K562 (cell line): Measurements from ENCODE around the gene TMEM208. TPM values are rescaled to one million over a fixed set of nuclear protein-coding genes. Genes with fewer than 3 reads are reported as not detected.

Source experiments
- ATAC-seq: fragments of 200-7000 bp; cut with Tn5 transposase; 3 replicates; pipeline ENCODE4 v1.9.1; 2020; ENCODE audit warnings: moderate library complexity
- BruUV-seq: library from RNA; stranded (reverse); fragments of 400-500 nt; replicated peaks from 2 replicates; lab custom pipeline; 2021; lab: Mats Ljungman, UMichigan
- CTCF ChIA-PET: fragments of 300-600 bp; formaldehyde crosslinking; extraction: SDS; loops from one replicate; lab custom pipeline; 2021; ENCODE audit warnings: low intra/inter-chr PET ratio; lab: Yijun Ruan, JAX
- POLR2A ChIA-PET: fragments of 300-600, 350-650 bp; sonication (Branson Sonifier 250); formaldehyde crosslinking; extraction: SDS; loops from one replicate; lab custom pipeline; 2021; ENCODE audit warnings: antibody characterized with exemption, inconsistent platforms; lab: Yijun Ruan, JAX
- DNase-seq, 4 experiments: peaks; one replicate each; pipeline versions ENCODE4 v3.0.0 to v3.0.0-alpha.2; 2011 to 2018; ENCODE audit warnings: low spot score in 3 of 4, mixed read lengths in 3 of 4; ENCODE audit errors: extremely low read depth in 1 of 4
- FAIRE-seq: peaks from 2 replicates; lab custom pipeline; 2011; peaks lifted over from hg19 to GRCh38; lab: Jason Lieb, UNC
- H2AFZ ChIP-seq: 2 replicates; pipeline ENCODE4 v1.6.0; 2011; ENCODE audit warnings: low read depth, low read length, control low read depth, inconsistent platforms
- H3K27ac ChIP-seq: fragments of 200-600 bp; 3 replicates; pipeline ENCODE4 v1.8.0; 2011; ENCODE audit warnings: low read depth, mild to moderate bottlenecking, control low read depth, inconsistent platforms, low read length, moderate library complexity, mixed read lengths; ENCODE audit errors: extremely low read depth
- H3K27me3 ChIP-seq, 2 experiments: fragments of 300-600 bp in 1 of 2; 2 replicates in 1 of 2; 3 replicates in 1 of 2; pipeline versions ENCODE4 v1.6.0 to v1.8.0; 2011; ENCODE audit warnings: inconsistent platforms in 2 of 2, low read length in 2 of 2, mild to moderate bottlenecking in 1 of 2, mixed read lengths in 1 of 2, moderate library complexity in 1 of 2; ENCODE audit not compliant: control insufficient read depth in 2 of 2, insufficient read depth in 2 of 2
- H3K36me3 ChIP-seq: fragments of 300-600 bp; 3 replicates; pipeline ENCODE4 v1.8.0; 2011; ENCODE audit warnings: mild to moderate bottlenecking, low read length, inconsistent platforms; ENCODE audit not compliant: control insufficient read depth, insufficient read depth
- H3K4me1 ChIP-seq, 2 experiments: fragments of 200-600 bp in 1 of 2; replicated peaks in 1 of 2; 2 replicates in 1 of 2; 3 replicates in 1 of 2; pipeline versions ENCODE4 v1.5.1 to v1.8.0; 2011; ENCODE audit warnings: inconsistent platforms in 2 of 2, low read length in 2 of 2, mild to moderate bottlenecking in 1 of 2, mixed read lengths in 1 of 2, moderate library complexity in 1 of 2; ENCODE audit not compliant: control insufficient read depth in 2 of 2, insufficient read depth in 2 of 2
- H3K4me2 ChIP-seq: 2 replicates; pipeline ENCODE4 v1.6.1; 2011; ENCODE audit warnings: low read length, control low read depth, inconsistent platforms, mixed read lengths; ENCODE audit not compliant: insufficient read depth
- H3K4me3 ChIP-seq: fragments of 200-600 bp; sonication (generic), shearing (Covaris generic); 2 replicates; pipeline ENCODE4 v1.5.1; 2016; ENCODE audit warnings: control low read depth, inconsistent platforms
- H3K79me2 ChIP-seq: fragments of 200-600 bp; 3 replicates; pipeline ENCODE4 v1.8.0; 2011; ENCODE audit warnings: low read length, inconsistent platforms; ENCODE audit not compliant: control insufficient read depth, insufficient read depth
- H3K9ac ChIP-seq, 2 experiments: 2 replicates each; pipeline versions ENCODE4 v1.6.0 to v1.6.1; 2011; ENCODE audit warnings: low read depth in 2 of 2, low read length in 2 of 2, control low read depth in 1 of 2, inconsistent platforms in 1 of 2, mild to moderate bottlenecking in 1 of 2, mixed read lengths in 1 of 2; ENCODE audit not compliant: insufficient read depth in 1 of 2
- H3K9me1 ChIP-seq: one replicate; pipeline ENCODE4 v1.6.0; 2011; ENCODE audit warnings: inconsistent platforms, mild to moderate bottlenecking, low read length, moderate library complexity; ENCODE audit not compliant: control insufficient read depth, insufficient read depth
- H3K9me3 ChIP-seq: replicated peaks from 2 replicates; pipeline ENCODE4 v1.5.1; 2011; ENCODE audit warnings: low read depth, low read length, inconsistent platforms; ENCODE audit not compliant: control insufficient read depth, insufficient read depth
- H4K20me1 ChIP-seq: replicated peaks from 2 replicates; pipeline ENCODE4 v1.6.1; 2011; ENCODE audit warnings: low read length, inconsistent platforms, mixed read lengths; ENCODE audit not compliant: control insufficient read depth, insufficient read depth
- DIDO1 ChIP-seq: fragments of 450-650 bp; IDR thresholded peaks from 2 replicates; pipeline ENCODE4 v1.6.1; 2016; ENCODE audit warnings: low read depth, missing biosample characterization, missing genetic modification characterization
- HDAC3 ChIP-seq: fragments of 450-650 bp; IDR thresholded peaks from 2 replicates; pipeline ENCODE4 v1.6.1; 2018; ENCODE audit warnings: borderline replicate concordance, mild to moderate bottlenecking, moderate library complexity; ENCODE audit not compliant: partially characterized antibody
- HNRNPLL ChIP-seq: fragments of 200-400 bp; formaldehyde crosslinking; IDR thresholded peaks from 2 replicates; pipeline ENCODE4 v1.6.1; 2017; ENCODE audit warnings: low read length, low read depth, mild to moderate bottlenecking; ENCODE audit not compliant: poor library complexity, severe bottlenecking
- KLF1 ChIP-seq: fragments of 450-650 bp; IDR thresholded peaks from 2 replicates; pipeline ENCODE4 v1.6.1; 2016; ENCODE audit warnings: missing genetic modification characterization, missing compliant biosample characterization
- RFX5 ChIP-seq: IDR thresholded peaks from 2 replicates; pipeline ENCODE4 v1.6.1; 2011; ENCODE audit warnings: low read depth, mild to moderate bottlenecking, improper control_type of control experiment, low read length
- TFE3 ChIP-seq: fragments of 450-650 bp; formaldehyde crosslinking; IDR thresholded peaks from 2 replicates; pipeline ENCODE4 v1.4.0; 2020; ENCODE audit warnings: mild to moderate bottlenecking, mixed read lengths
- ZNF316 ChIP-seq: fragments of 450-650 bp; IDR thresholded peaks from 2 replicates; pipeline ENCODE4 v1.6.1; 2016
- ZNF395 ChIP-seq: fragments of 200-800 bp; sonication (Bioruptor generic); IDR thresholded peaks from 2 replicates; pipeline ENCODE4 v1.6.1; 2017; ENCODE audit warnings: missing genetic modification characterization, missing compliant biosample characterization
- WGBS: fragments of 100-300 bp; shearing (Covaris generic); methylation state at CpG from one replicate; pipeline ENCODE4 v1.1.6; 2016; ENCODE audit warnings: low coverage, mixed read lengths; ENCODE audit not compliant: insufficient coverage; ENCODE audit errors: missing lambda C conversion rate; 5-methylcytosine and 5-hydroxymethylcytosine counted together
- in situ Hi-C: fragments of 300-500 bp; cut with MboI; formaldehyde crosslinking; loops from 4 replicates; pipeline ENCODE4 v1.15.0; 2018; ENCODE audit warnings: inconsistent platforms, mixed read lengths
- intact Hi-C: fragments of 100-400 bp; cut with micrococcal nuclease; formaldehyde crosslinking; loops from 2 replicates; pipeline ENCODE4 v1.14.2; 2022
- polyA plus RNA-seq, 8 experiments: library from polyadenylated mRNA; depleted of rRNA in 4 of 8; stranded (reverse) in 5 of 8; unstranded in 3 of 8; fragments of >200 nt; fragmentation: Nextera tagmentation in 2 of 8; fragmentation: Illumina TruSeq in 1 of 8; extraction: Ambion mirVana in 2 of 8; extraction: Trizol in 1 of 8; gene quantifications; 2 replicates each; pipeline versions ENCODE4 v1.2.1 to v1.2.3, GENCODE V29; 2011 to 2014; ENCODE audit warnings: inconsistent platforms in 1 of 8, missing spikeins in 1 of 8
- total RNA-seq, 7 experiments: library from RNA; depleted of rRNA in 6 of 7; stranded (reverse); fragments of >200 nt in 6 of 7; fragmentation: Illumina TruSeq in 2 of 7; extraction: Trizol in 2 of 7; gene quantifications; 2 replicates each; pipeline versions ENCODE4 v1.2.1 to v1.2.3, GENCODE V29; 2011 to 2021; ENCODE audit warnings: low replicate concordance in 1 of 7

TMEM208 gene
- total and polyA plus RNA-seq, 9 of the 15 experiments (the other 6 are each of a cell fraction or from before 2014, with no cell fraction given) = 31.8 to 239 (median 54.3) TPM

- Histone ChIP-seq H2AFZ (peak within 1 kb of the TSS; percentile 25), H3K27me3 (no peaks in the 10 kb centered on the region), H3K9me1 (no peaks in the 10 kb centered on the region), H3K36me3 (peaks cover 23% of the 10 kb centered on the region), H3K27ac (peak within 1 kb of the TSS; percentile 11; the same call in 1 of the 3 replicates), H3K9ac (peak within 1 kb of the TSS; percentile 13 to 63; a peak in 2 of 4 replicates), H3K79me2 (peaks cover 38% of the 10 kb centered on the region), H3K4me2 (peak within 1 kb of the TSS; percentile 97), H3K9me3 (no peaks in the 10 kb centered on the region), H3K4me1 (peaks cover 42 to 72% of the 10 kb centered on the region in 2 experiments), H4K20me1 (peaks cover 7% of the 10 kb centered on the region; the same call in 1 of the 2 replicates), H3K4me3 (no peak within 1 kb of the TSS)
- DNase-seq (no peak), ATAC-seq (no peak), FAIRE-seq (no peak)
- BruUV-seq = no TSS peak
- in situ Hi-C loops (no loop called here), intact Hi-C loops (loop anchor here (5.0 kb wide), 1 partner anchor 37 kb away; the partner anchor contains the start of gene TMEM208)
- ChIA-PET POLR2A (interaction anchor here (0.6 to 1.1 kb wide), 6 partner anchors 13 to 88 kb away, joined by 3 to 4 read pairs (median 4); partner anchors contain the start of genes FBXL8 and TRADD), CTCF (interaction anchor here (0.7 kb wide), 1 partner anchor 29 kb away, joined by 3 read pairs; no protein-coding TSS in a partner anchor)
- 36% methylated on average over 4 of the region's 6 CpGs for WGBS
- TF ChIP-seq KLF1 (tag) (no peak), HDAC3 (no peak), DIDO1 (tag) (no peak), ZNF316 (no peak), RFX5 (no peak), ZNF395 (0 out of 2 replicates have a peak, but pooled peaks have one; percentile 33), TFE3 (CRISPR knock-in tag) (no peak), HNRNPLL (no peak)
These were observed 36.9 kb upstream of the TMEM208 start, which contains the start of gene EXOC3L1 for GRCh38 chr16:67190041-67190440. TSS of gene EXOC3L1 (minus strand) at chr16:67190136. CDS start at chr16:67189676, 460 bp downstream.
